GM19468 (cell line): ENCODE measurements around the gene FLT4.
"Not testable (repeated sequence)": the region's sequence is repeated elsewhere in the genome, so short reads cannot be mapped to it uniquely, and the experiment has no call there.

Experiments used
- ATAC-seq: cut with Tn5 transposase; IDR thresholded peaks from one replicate; pipeline ENCODE4 v1.9.1; 2021; ENCODE audit warnings: mild to moderate bottlenecking, moderate library complexity, moderate number of reproducible peaks; ENCODE audit not compliant: unreplicated experiment; ENCODE audit errors: extremely low read depth

The FLT4 gene

GRCh38 chr5:180649297-180650039, at the start of gene FLT4:
FLT4 (minus strand) TSS chr5:180649600; CDS start chr5:180649545, 55 bp downstream.
- no peak for ATAC-seq

- ATAC-seq = no peak
These were observed 49.6 kb upstream of the FLT4 start for GRCh38 chr5:180699042-180699441.

- no peak for ATAC-seq
These were observed 46.7 kb upstream of the FLT4 start for GRCh38 chr5:180696116-180696515.

- no peak for ATAC-seq
These were observed 43.0 kb upstream of the FLT4 start for GRCh38 chr5:180692429-180692828.

GRCh38 chr5:180691046-180691445, 41.6 kb upstream of the FLT4 start:
- no peak for ATAC-seq

- no peak for ATAC-seq
These were observed 41.2 kb upstream of the FLT4 start for GRCh38 chr5:180690562-180690961.

GRCh38 chr5:180689775-180690174, 40.4 kb upstream of the FLT4 start:
- no peak for ATAC-seq

- no peak for ATAC-seq
These were observed 39.8 kb upstream of the FLT4 start for GRCh38 chr5:180689071-180689694.

GRCh38 chr5:180688330-180689070, 39.1 kb upstream of the FLT4 start:
- no peak for ATAC-seq

- not testable (repeated sequence) for ATAC-seq
These were observed 37.4 kb upstream of the FLT4 start for GRCh38 chr5:180686799-180687198.

- no peak for ATAC-seq
These were observed 35.3 kb upstream of the FLT4 start for GRCh38 chr5:180684623-180685161.

- no peak for ATAC-seq
These were observed 34.0 kb upstream of the FLT4 start for GRCh38 chr5:180683220-180683922.

- no peak for ATAC-seq
These were observed 33.2 kb upstream of the FLT4 start for GRCh38 chr5:180682560-180682959.

- not testable (repeated sequence) for ATAC-seq
These were observed 32.6 kb upstream of the FLT4 start for GRCh38 chr5:180682008-180682407.

GRCh38 chr5:180678319-180678718, 28.9 kb upstream of the FLT4 start:
- ATAC-seq = not testable (repeated sequence)

GRCh38 chr5:180675036-180675635, 25.7 kb upstream of the FLT4 start:
- ATAC-seq = no peak

- not testable (repeated sequence) for ATAC-seq
These were observed 24.7 kb upstream of the FLT4 start for GRCh38 chr5:180674090-180674475.

GRCh38 chr5:180673371-180674089, 24.1 kb upstream of the FLT4 start:
- ATAC-seq = no peak

GRCh38 chr5:180671958-180672524, 22.6 kb upstream of the FLT4 start:
- ATAC-seq = not testable (repeated sequence)
